Thyroid gland (tissue), 4 donors: ENCODE data around the gene CRLF1.

Experiments
- POLR2A ChIP-seq, 2 donors: fragments of 450-650 bp; IDR thresholded peaks; one replicate each; pipeline ENCODE4 v1.6.1; 2017; ENCODE audit warnings: antibody characterized with exemption in 2 of 2, mild to moderate bottlenecking in 2 of 2, moderate library complexity in 1 of 2
- TF ChIP-seq, protein P1 (sequence below), 6 experiments: fragments of 200-600 bp in 3 of 6; fragments of 450-650 bp in 3 of 6; sonication (generic) in 3 of 6; IDR thresholded peaks; one replicate each; pipeline ENCODE4 v1.5.1; 2016 to 2019; ENCODE audit warnings: antibody characterized with exemption in 6 of 6, mild to moderate bottlenecking in 2 of 6, inconsistent platforms in 1 of 6, moderate library complexity in 1 of 6

DNA sequence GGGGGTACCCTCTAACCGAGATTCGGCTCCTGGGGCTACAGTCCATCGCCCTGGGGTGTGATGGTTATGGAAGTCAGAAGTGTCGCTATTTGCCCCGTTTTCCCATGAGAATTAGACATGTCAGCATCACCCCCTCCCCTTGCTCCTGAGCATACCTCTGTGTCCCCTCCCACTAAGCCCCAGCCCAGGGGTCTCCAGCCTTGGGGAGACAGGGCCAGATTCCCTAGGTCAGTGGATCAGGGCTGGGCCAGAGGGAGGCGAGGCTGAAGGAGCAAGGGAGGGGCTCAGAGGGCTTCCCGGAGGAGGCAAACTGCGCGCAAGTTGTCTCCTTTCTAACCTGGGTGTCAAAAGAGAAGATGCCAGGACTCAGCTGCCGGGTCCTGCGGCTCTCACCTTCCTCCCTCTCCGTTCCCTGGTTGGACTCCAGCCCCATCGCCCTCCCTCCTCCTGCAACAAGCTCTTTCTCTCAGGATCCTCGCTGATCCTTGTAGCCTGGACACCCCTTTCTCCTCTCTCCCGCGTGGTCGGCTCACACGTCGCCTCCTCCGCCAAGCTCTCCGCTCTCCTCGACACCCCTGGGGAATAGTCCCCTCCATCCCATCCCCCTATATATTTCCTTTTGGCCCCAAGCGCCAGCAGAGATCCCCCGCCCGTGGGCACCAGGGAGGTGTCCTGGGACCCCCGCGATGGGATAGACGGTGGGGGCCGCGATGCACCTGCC is 5.6 kb upstream of the CRLF1 start:
- no peak for TF ChIP-seq POLR2A (IDR thresholded peaks at IDR 0.05)
- TF ChIP-seq, protein P1, sequence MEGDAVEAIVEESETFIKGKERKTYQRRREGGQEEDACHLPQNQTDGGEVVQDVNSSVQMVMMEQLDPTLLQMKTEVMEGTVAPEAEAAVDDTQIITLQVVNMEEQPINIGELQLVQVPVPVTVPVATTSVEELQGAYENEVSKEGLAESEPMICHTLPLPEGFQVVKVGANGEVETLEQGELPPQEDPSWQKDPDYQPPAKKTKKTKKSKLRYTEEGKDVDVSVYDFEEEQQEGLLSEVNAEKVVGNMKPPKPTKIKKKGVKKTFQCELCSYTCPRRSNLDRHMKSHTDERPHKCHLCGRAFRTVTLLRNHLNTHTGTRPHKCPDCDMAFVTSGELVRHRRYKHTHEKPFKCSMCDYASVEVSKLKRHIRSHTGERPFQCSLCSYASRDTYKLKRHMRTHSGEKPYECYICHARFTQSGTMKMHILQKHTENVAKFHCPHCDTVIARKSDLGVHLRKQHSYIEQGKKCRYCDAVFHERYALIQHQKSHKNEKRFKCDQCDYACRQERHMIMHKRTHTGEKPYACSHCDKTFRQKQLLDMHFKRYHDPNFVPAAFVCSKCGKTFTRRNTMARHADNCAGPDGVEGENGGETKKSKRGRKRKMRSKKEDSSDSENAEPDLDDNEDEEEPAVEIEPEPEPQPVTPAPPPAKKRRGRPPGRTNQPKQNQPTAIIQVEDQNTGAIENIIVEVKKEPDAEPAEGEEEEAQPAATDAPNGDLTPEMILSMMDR (IDR thresholded peaks at IDR 0.05) = no peak
